ENCODE measurements around the gene RARA. TPM values are rescaled to one million over a fixed set of nuclear protein-coding genes. Genes with fewer than 3 reads are reported as not detected.
A peak's percentile ranks its signal among the peaks of the same experiment; 100 is the strongest.

Gene RARA
- total RNA-seq, 1 experiment from 2014 or later, result 12.2 TPM

DNA sequence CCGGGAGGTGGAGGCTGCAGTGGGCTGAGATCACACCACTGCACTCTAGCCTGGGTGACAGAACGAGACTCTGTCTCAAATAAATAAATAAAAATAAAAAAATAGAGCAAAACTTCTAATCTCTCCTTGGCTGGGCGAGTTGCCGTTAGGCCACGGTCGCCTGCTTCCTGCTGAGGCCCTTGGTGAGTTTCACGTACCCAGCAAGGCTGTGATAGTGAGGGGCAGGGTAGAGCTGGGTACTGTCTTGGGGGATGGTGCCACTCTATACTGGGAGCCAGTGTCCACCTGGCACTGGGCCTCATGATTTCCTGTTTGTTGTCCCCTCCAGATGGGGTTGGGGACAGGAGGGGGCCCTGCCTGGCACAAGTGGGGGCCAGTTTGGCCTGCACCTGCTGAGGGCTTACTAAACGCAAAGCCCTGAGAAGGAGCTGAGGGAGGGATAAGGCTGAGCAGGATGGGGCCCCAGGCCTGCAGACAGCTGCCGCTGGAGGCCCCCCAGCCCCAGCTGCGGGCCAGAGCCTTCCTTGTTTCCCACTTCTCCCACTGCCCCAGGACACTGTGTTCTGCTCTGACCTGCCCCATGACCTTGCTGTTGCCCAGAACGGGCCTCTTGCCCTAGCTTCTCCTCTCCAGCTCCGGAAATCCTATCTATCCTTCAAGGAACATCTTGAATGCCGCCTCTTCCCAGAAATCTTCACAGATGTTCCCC, 30.1 kb downstream of the RARA start:
- H3K27me3 Mint-ChIP-seq (ENCODE audit: insufficient read depth, unreplicated experiment), result no peaks in the 10 kb centered on the region
- intact Hi-C loops (cut with micrococcal nuclease), result no loop called here
- CTCF ChIA-PET, result interaction anchor here (0.8 kb wide), 1 partner anchor 35 kb away, joined by 3 read pairs; no protein-coding TSS in a partner anchor
- no peaks in the 10 kb centered on the region for H3K9me3 Mint-ChIP-seq (ENCODE audit: unreplicated experiment)
- H3K4me3 Mint-ChIP-seq (ENCODE audit: unreplicated experiment), result no peak overlapping the region
- POLR2A ChIA-PET, result interaction anchor here (0.9 to 1.5 kb wide), 3 partner anchors 9 to 199 kb away, joined by 3 read pairs; no protein-coding TSS in a partner anchor
- H3K36me3 Mint-ChIP-seq (ENCODE audit: insufficient read depth, unreplicated experiment), result no peaks in the 10 kb centered on the region
- H3K4me1 Mint-ChIP-seq (ENCODE audit: insufficient read depth, unreplicated experiment), result peaks cover 18% of the 10 kb centered on the region
- no peak for DNase-seq (ENCODE audit: unreplicated experiment)
- no peak for TF ChIP-seq CTCF (IDR thresholded peaks at IDR 0.05; ENCODE audit: unreplicated experiment)
- no TSS peak for BruUV-seq (replicated peaks)
- H3K27ac Mint-ChIP-seq (ENCODE audit: low read depth, unreplicated experiment), result no peak overlapping the region

GRCh38 chr17:40340327-40340726, 31.3 kb downstream of the RARA start:
- TF ChIP-seq CTCF (IDR thresholded peaks at IDR 0.05; ENCODE audit: unreplicated experiment), result no peak
- Mint-ChIP-seq H3K27ac (ENCODE audit: low read depth, unreplicated experiment) (no peak overlapping the region), H3K4me3 (ENCODE audit: unreplicated experiment) (no peak overlapping the region), H3K4me1 (ENCODE audit: insufficient read depth, unreplicated experiment) (peaks cover 17% of the 10 kb centered on the region), H3K9me3 (ENCODE audit: unreplicated experiment) (no peaks in the 10 kb centered on the region), H3K27me3 (ENCODE audit: insufficient read depth, unreplicated experiment) (no peaks in the 10 kb centered on the region), H3K36me3 (ENCODE audit: insufficient read depth, unreplicated experiment) (no peaks in the 10 kb centered on the region)
- intact Hi-C loops (cut with micrococcal nuclease), result no loop called here
- ChIA-PET POLR2A (no interaction called here), CTCF (interaction anchor here (0.6 kb wide), 1 partner anchor 11 kb away, joined by 4 read pairs; no protein-coding TSS in a partner anchor)
- DNase-seq (ENCODE audit: unreplicated experiment), result no peak
- BruUV-seq (replicated peaks), result no TSS peak

DNA sequence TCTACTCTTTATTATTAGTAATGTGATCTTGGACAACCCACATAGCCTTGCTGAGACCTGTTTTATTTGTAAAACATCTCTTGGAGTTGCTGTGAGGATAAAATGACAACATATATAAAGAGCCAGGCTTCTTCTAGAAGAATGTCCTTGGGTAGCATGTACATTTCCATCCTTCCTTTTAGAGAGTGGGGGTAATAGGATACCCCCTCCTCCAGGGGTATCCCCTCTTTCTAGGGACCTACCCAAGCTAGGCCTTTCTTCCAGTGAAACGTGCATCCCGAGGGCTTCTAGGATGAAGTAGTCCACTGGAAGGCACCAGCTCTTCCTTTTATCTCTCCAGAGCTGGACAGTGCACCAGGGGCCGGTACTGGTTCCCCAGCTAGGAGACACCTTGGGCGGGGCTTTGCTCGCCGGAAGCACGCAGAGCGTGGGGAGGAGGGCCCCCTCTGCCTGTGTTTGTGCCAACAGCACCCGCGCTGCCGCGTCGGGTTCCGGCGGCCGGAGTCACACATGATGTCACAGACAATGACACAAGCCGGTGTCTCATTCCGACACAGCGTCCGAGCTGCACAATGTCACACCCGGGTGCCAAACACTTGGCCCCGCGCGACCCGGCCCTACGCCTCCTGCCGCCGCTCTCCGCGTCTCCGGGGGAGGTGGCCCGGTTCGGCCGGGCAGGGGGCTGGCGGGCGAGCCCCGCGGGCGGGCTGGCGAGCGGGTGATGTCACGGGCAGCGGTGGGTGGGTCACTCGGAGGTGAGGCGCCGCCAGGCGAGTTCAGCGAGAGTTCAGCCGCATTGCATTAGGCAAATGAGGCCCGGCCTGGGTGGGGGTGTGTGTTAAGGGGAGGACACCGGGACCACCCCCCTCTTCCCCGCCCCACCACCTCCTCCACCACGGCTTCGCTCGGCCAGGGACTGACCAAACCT, 32.2 kb downstream of the RARA start:
- no peak for TF ChIP-seq CTCF (IDR thresholded peaks at IDR 0.05; ENCODE audit: unreplicated experiment)
- Mint-ChIP-seq H3K9me3 (ENCODE audit: unreplicated experiment) (no peaks in the 10 kb centered on the region), H3K27ac (ENCODE audit: low read depth, unreplicated experiment) (no peak overlapping the region), H3K4me1 (ENCODE audit: insufficient read depth, unreplicated experiment) (peaks cover 22% of the 10 kb centered on the region), H3K4me3 (ENCODE audit: unreplicated experiment) (peak overlapping the region; percentile 63), H3K36me3 (ENCODE audit: insufficient read depth, unreplicated experiment) (no peaks in the 10 kb centered on the region), H3K27me3 (ENCODE audit: insufficient read depth, unreplicated experiment) (no peaks in the 10 kb centered on the region)
- POLR2A ChIA-PET, result interaction anchor here (0.5 to 1.1 kb wide), 2 partner anchors 21 to 334 kb away, joined by 3 read pairs; no protein-coding TSS in a partner anchor
- BruUV-seq (replicated peaks), result no TSS peak
- CTCF ChIA-PET, result interaction anchor here (0.6 to 1.1 kb wide), 3 partner anchors 10 to 24 kb away, joined by 3 to 4 read pairs (median 4); no protein-coding TSS in a partner anchor
- peak; percentile 55 for DNase-seq (ENCODE audit: unreplicated experiment)
- intact Hi-C loops (cut with micrococcal nuclease), result no loop called here

Data from MCF 10A (cell line).